Ishikawa (cell line): ENCODE measurements around the gene LRTM2.

Source experiments
- CEBPB ChIP-seq: IDR thresholded peaks from 2 replicates; pipeline ENCODE4 v1.6.1; 2012
- CREB1 ChIP-seq: IDR thresholded peaks from 2 replicates; pipeline ENCODE4 v1.6.1; 2012; ENCODE audit warnings: low read depth
- EGR1 ChIP-seq: IDR thresholded peaks from 2 replicates; pipeline ENCODE4 v1.6.1; 2012
- EP300 ChIP-seq: IDR thresholded peaks from 2 replicates; pipeline ENCODE4 v1.6.1; 2012; ENCODE audit warnings: borderline replicate concordance
- FOXM1 ChIP-seq: IDR thresholded peaks from 2 replicates; pipeline ENCODE4 v1.6.1; 2012; ENCODE audit warnings: low read depth, borderline replicate concordance
- NFIC ChIP-seq: IDR thresholded peaks from 2 replicates; pipeline ENCODE4 v1.6.1; 2012
- TAF1 ChIP-seq: IDR thresholded peaks from 2 replicates; pipeline ENCODE4 v1.6.1; 2012; ENCODE audit warnings: low read depth, mild to moderate bottlenecking
- TCF12 ChIP-seq: IDR thresholded peaks from 2 replicates; pipeline ENCODE4 v1.6.1; 2012; ENCODE audit warnings: low read depth
- YY1 ChIP-seq: IDR thresholded peaks from 2 replicates; pipeline ENCODE4 v1.6.1; 2012; ENCODE audit warnings: low read depth
- TF ChIP-seq, protein P1 (sequence below): IDR thresholded peaks from 2 replicates; pipeline ENCODE4 v1.6.1; 2012; ENCODE audit warnings: low read depth, mild to moderate bottlenecking

DNA sequence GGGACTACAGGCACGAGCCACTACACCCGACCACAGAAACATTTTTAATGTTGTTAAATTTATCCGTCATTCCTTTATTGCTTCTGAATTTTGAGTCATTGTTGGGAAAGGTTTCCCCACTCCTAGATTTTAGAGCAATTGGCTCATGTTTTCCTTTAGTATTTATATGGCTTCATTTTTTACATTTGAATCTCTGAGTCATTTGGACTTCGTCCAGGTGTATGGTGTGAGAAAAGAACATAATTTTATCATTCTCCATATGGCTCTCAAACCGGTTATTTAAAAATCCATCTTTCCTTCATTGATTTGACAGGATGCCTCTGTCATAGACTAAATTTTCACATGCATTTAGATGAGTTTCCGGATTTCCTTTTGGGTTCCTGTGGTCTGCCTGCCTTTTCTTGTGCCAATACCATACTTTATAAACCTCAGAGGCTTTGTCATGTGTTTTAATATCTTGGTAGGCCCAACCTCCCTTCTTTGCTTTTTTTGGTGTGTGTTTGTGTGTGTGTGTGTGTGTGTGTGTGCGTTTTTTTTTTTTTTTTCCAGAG is 30.9 kb downstream of the LRTM2 start:
- TF ChIP-seq EGR1 (no peak), TAF1 (no peak), FOXM1 (no peak), CREB1 (no peak), EP300 (no peak), YY1 (no peak), CEBPB (no peak), TCF12 (no peak), NFIC (no peak)
- TF ChIP-seq, protein P1, sequence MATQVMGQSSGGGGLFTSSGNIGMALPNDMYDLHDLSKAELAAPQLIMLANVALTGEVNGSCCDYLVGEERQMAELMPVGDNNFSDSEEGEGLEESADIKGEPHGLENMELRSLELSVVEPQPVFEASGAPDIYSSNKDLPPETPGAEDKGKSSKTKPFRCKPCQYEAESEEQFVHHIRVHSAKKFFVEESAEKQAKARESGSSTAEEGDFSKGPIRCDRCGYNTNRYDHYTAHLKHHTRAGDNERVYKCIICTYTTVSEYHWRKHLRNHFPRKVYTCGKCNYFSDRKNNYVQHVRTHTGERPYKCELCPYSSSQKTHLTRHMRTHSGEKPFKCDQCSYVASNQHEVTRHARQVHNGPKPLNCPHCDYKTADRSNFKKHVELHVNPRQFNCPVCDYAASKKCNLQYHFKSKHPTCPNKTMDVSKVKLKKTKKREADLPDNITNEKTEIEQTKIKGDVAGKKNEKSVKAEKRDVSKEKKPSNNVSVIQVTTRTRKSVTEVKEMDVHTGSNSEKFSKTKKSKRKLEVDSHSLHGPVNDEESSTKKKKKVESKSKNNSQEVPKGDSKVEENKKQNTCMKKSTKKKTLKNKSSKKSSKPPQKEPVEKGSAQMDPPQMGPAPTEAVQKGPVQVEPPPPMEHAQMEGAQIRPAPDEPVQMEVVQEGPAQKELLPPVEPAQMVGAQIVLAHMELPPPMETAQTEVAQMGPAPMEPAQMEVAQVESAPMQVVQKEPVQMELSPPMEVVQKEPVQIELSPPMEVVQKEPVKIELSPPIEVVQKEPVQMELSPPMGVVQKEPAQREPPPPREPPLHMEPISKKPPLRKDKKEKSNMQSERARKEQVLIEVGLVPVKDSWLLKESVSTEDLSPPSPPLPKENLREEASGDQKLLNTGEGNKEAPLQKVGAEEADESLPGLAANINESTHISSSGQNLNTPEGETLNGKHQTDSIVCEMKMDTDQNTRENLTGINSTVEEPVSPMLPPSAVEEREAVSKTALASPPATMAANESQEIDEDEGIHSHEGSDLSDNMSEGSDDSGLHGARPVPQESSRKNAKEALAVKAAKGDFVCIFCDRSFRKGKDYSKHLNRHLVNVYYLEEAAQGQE = no peak
